KMS-11 (cell line): ENCODE results near the gene UPF3A.

Source experiments
- H2AFZ ChIP-seq: fragments of 200-600 bp; sonication (generic); 2 replicates; pipeline ENCODE4 v1.6.1; 2016; ENCODE audit warnings: antibody characterized with exemption, mixed run types, low read depth
- H3K27ac ChIP-seq: fragments of 200-600 bp; sonication (generic); 2 replicates; pipeline ENCODE4 v1.6.1; 2016; ENCODE audit warnings: mild to moderate bottlenecking, mixed run types
- H3K27me3 ChIP-seq: fragments of 200-600 bp; sonication (generic); 2 replicates; pipeline ENCODE4 v1.6.1; 2017; ENCODE audit warnings: mild to moderate bottlenecking, low read depth, mixed run types, moderate library complexity; ENCODE audit not compliant: insufficient read depth
- H3K36me3 ChIP-seq: fragments of 200-600 bp; sonication (generic); 2 replicates; pipeline ENCODE4 v1.6.1; 2017; ENCODE audit warnings: mild to moderate bottlenecking, mixed run types; ENCODE audit not compliant: insufficient read depth
- H3K4me1 ChIP-seq: fragments of 200-600 bp; sonication (generic); 2 replicates; pipeline ENCODE4 v1.6.1; 2016; ENCODE audit warnings: mild to moderate bottlenecking, low read depth, mixed run types; ENCODE audit not compliant: poor library complexity, severe bottlenecking
- H3K4me2 ChIP-seq: fragments of 200-600 bp; sonication (generic); 2 replicates; pipeline ENCODE4 v1.7.0; 2016; ENCODE audit warnings: mild to moderate bottlenecking, mixed run types
- H3K4me3 ChIP-seq: fragments of 200-600 bp; sonication (generic); IDR thresholded peaks from 2 replicates; pipeline ENCODE4 v1.6.1; 2017; ENCODE audit warnings: low read depth, low read length, mixed read lengths; ENCODE audit not compliant: insufficient read depth
- H3K79me2 ChIP-seq: fragments of 200-600 bp; sonication (generic); 2 replicates; pipeline ENCODE4 v1.6.1; 2016; ENCODE audit warnings: low read depth, mixed run types; ENCODE audit not compliant: insufficient read depth
- H3K9ac ChIP-seq: fragments of 200-600 bp; sonication (generic); 2 replicates; pipeline ENCODE4 v1.6.1; 2016; ENCODE audit warnings: mild to moderate bottlenecking, mixed run types
- H4K20me1 ChIP-seq: fragments of 200-600 bp; sonication (generic); 2 replicates; pipeline ENCODE4 v1.6.1; 2016; ENCODE audit warnings: mild to moderate bottlenecking, mixed run types; ENCODE audit not compliant: insufficient read depth
- CTCF ChIP-seq: fragments of 200-600 bp; sonication (generic); conservative IDR thresholded peaks from 2 replicates; pipeline ENCODE4 v1.6.1; 2017; ENCODE audit warnings: low read depth, mild to moderate bottlenecking, antibody characterized with exemption, low read length, moderate library complexity, mixed read lengths

The UPF3A gene

GRCh38 chr13:114264886-114265611, 16.4 kb upstream of the UPF3A start:
- no peak overlapping the region for H3K9ac ChIP-seq
- H3K4me1 ChIP-seq: peaks cover 99% of the 10 kb centered on the region
- H3K27ac ChIP-seq: no peak overlapping the region
- H3K4me3 ChIP-seq: no peak overlapping the region
- H3K79me2 ChIP-seq: peaks cover 8% of the 10 kb centered on the region; the same call in 1 of the 2 replicates
- H3K36me3 ChIP-seq: peaks cover 5% of the 10 kb centered on the region; the same call in 1 of the 2 replicates
- H3K4me2 ChIP-seq: peak overlapping the region; percentile 59; the same call in 1 of the 2 replicates
- H3K27me3 ChIP-seq: no peaks in the 10 kb centered on the region
- TF ChIP-seq CTCF: no peak
- no peaks in the 10 kb centered on the region for H4K20me1 ChIP-seq
- H2AFZ ChIP-seq: no peak overlapping the region

- TF ChIP-seq CTCF: no peak
- no peak overlapping the region for H3K27ac ChIP-seq
- no peak overlapping the region for H3K4me3 ChIP-seq
- H3K27me3 ChIP-seq: no peaks in the 10 kb centered on the region
- H3K4me2 ChIP-seq: no peak overlapping the region
- H3K79me2 ChIP-seq: peaks cover 8% of the 10 kb centered on the region; the same call in 1 of the 2 replicates
- H3K4me1 ChIP-seq: peaks cover 93% of the 10 kb centered on the region
- H4K20me1 ChIP-seq: no peaks in the 10 kb centered on the region
- H3K9ac ChIP-seq: no peak overlapping the region
- peaks cover 5% of the 10 kb centered on the region; the same call in 1 of the 2 replicates for H3K36me3 ChIP-seq
- H2AFZ ChIP-seq: no peak overlapping the region
Observed at GRCh38 chr13:114266241-114266640, 15.2 kb upstream of the UPF3A start.

- Histone ChIP-seq H3K79me2 (no peaks in the 10 kb centered on the region; the same call in 1 of the 2 replicates), H3K27me3 (no peaks in the 10 kb centered on the region), H3K4me3 (no peak overlapping the region), H4K20me1 (no peaks in the 10 kb centered on the region), H3K4me1 (peaks cover 85% of the 10 kb centered on the region), H2AFZ (no peak overlapping the region), H3K9ac (no peak overlapping the region), H3K4me2 (peak overlapping the region; percentile 76), H3K27ac (peak overlapping the region; percentile 59), H3K36me3 (peaks cover 13% of the 10 kb centered on the region; the same call in 1 of the 2 replicates)
- TF ChIP-seq CTCF: no peak
Observed at GRCh38 chr13:114268344-114269280, 12.8 kb upstream of the UPF3A start.

GRCh38 chr13:114269281-114269770, 12.1 kb upstream of the UPF3A start:
- peak overlapping the region; percentile 76 for H3K4me2 ChIP-seq
- H4K20me1 ChIP-seq: no peaks in the 10 kb centered on the region
- no peaks in the 10 kb centered on the region for H3K27me3 ChIP-seq
- no peaks in the 10 kb centered on the region; the same call in 1 of the 2 replicates for H3K79me2 ChIP-seq
- no peak overlapping the region for H2AFZ ChIP-seq
- TF ChIP-seq CTCF: no peak
- H3K4me3 ChIP-seq: no peak overlapping the region
- H3K4me1 ChIP-seq: peaks cover 85% of the 10 kb centered on the region
- H3K36me3 ChIP-seq: peaks cover 13% of the 10 kb centered on the region; the same call in 1 of the 2 replicates
- no peak overlapping the region for H3K9ac ChIP-seq
- H3K27ac ChIP-seq: peak overlapping the region; percentile 59
